HG02678 (cell line): Measurements from ENCODE around the gene FAR2.
"Not testable (repeated sequence)": the region's sequence is repeated elsewhere in the genome, so short reads cannot be mapped to it uniquely, and the experiment has no call there.

Experiments used
- ATAC-seq: cut with Tn5 transposase; IDR thresholded peaks from one replicate; pipeline ENCODE4 v1.9.1; 2021; ENCODE audit warnings: mild to moderate bottlenecking, moderate library complexity; ENCODE audit not compliant: unreplicated experiment

Gene FAR2

GRCh38 chr12:29317556-29318363 lies 168.7 kb downstream of the FAR2 start:
- ATAC-seq = peak; percentile 99

- no peak for ATAC-seq
Observed at GRCh38 chr12:29320295-29321085, 171.4 kb downstream of the FAR2 start.

GRCh38 chr12:29322157-29322556 lies 173.1 kb downstream of the FAR2 start:
- ATAC-seq = no peak

GRCh38 chr12:29329411-29329810 lies 180.3 kb downstream of the FAR2 start:
- ATAC-seq = no peak

- ATAC-seq = no peak
Observed at GRCh38 chr12:29333178-29333577, 184.1 kb downstream of the FAR2 start.

- ATAC-seq = no peak
Observed at GRCh38 chr12:29334937-29335336, 185.9 kb downstream of the FAR2 start.

GRCh38 chr12:29337325-29337724 lies 188.2 kb downstream of the FAR2 start:
- ATAC-seq = no peak

- ATAC-seq = no peak
Observed at GRCh38 chr12:29343022-29343799, 194.1 kb downstream of the FAR2 start.

- no peak for ATAC-seq
Observed at GRCh38 chr12:29346769-29347421, 197.8 kb downstream of the FAR2 start.

GRCh38 chr12:29350080-29350479 lies 201.0 kb downstream of the FAR2 start:
- no peak for ATAC-seq

GRCh38 chr12:29354954-29355353 lies 205.9 kb downstream of the FAR2 start:
- no peak for ATAC-seq

- ATAC-seq = no peak
Observed at GRCh38 chr12:29365091-29365490, 216.0 kb downstream of the FAR2 start.

- no peak for ATAC-seq
Observed at GRCh38 chr12:29374012-29374411, 224.9 kb downstream of the FAR2 start.

GRCh38 chr12:29374913-29375312 lies 225.8 kb downstream of the FAR2 start:
- ATAC-seq = no peak

GRCh38 chr12:29376118-29376517 lies 227.0 kb downstream of the FAR2 start:
- peak; percentile 24 for ATAC-seq

- ATAC-seq = peak; percentile 95
Observed at GRCh38 chr12:29380536-29381523, 231.8 kb downstream of the FAR2 start, which contains the start of gene ERGIC2. TSS of gene ERGIC2 (minus strand) at chr12:29381172. CDS start at chr12:29371633, 9,539 bp downstream.

- no peak for ATAC-seq
Observed at GRCh38 chr12:29382251-29382650, 233.2 kb downstream of the FAR2 start.

GRCh38 chr12:29385194-29385593 lies 236.1 kb downstream of the FAR2 start:
- not testable (repeated sequence) for ATAC-seq
